Suprapubic skin (tissue), 4 donors: ENCODE data around the gene RUNX2. TPM values are rescaled to one million over a fixed set of nuclear protein-coding genes. Genes with fewer than 3 reads are reported as not detected.

Source experiments
- DNase-seq, 2 donors: peaks; one replicate each; pipeline ENCODE4 v3.0.0-alpha.2; 2019; ENCODE audit warnings: low spot score in 2 of 2
- H3K27ac ChIP-seq: fragments of 200-600 bp; sonication (generic); one replicate; pipeline ENCODE4 v1.5.1; 2019
- H3K27me3 ChIP-seq: fragments of 200-600 bp; sonication (generic); one replicate; pipeline ENCODE4 v1.5.1; 2019
- H3K36me3 ChIP-seq: fragments of 200-600 bp; sonication (generic); one replicate; pipeline ENCODE4 v1.5.1; 2019
- H3K4me1 ChIP-seq: fragments of 200-600 bp; sonication (generic); one replicate; pipeline ENCODE4 v1.5.1; 2019
- H3K4me3 ChIP-seq: fragments of 200-600 bp; sonication (generic); one replicate; pipeline ENCODE4 v1.5.1; 2019; ENCODE audit warnings: mild to moderate bottlenecking
- H3K9me3 ChIP-seq: fragments of 200-600 bp; sonication (generic); one replicate; pipeline ENCODE4 v1.5.1; 2019
- EP300 ChIP-seq: sonication (generic); formaldehyde crosslinking; IDR thresholded peaks from one replicate; pipeline ENCODE4 v1.6.1; 2017; ENCODE audit warnings: antibody characterized with exemption
- POLR2A ChIP-seq, 2 donors: fragments of 450-650 bp; IDR thresholded peaks; one replicate each; pipeline ENCODE4 v1.6.1; 2017; ENCODE audit warnings: antibody characterized with exemption in 2 of 2, mild to moderate bottlenecking in 2 of 2, moderate library complexity in 2 of 2
- POLR2AphosphoS5 ChIP-seq, 3 donors: sonication (generic); formaldehyde crosslinking; IDR thresholded peaks; one replicate each; pipeline ENCODE4 v1.6.1; 2017; ENCODE audit warnings: antibody characterized with exemption in 3 of 3
- WGBS: methylation state at CpG from one replicate; pipeline ENCODE4 v1.1.5; 2018; 5-methylcytosine and 5-hydroxymethylcytosine counted together
- total RNA-seq, 4 donors: library from RNA; depleted of rRNA; stranded (reverse); fragments of >200 nt; gene quantifications; one replicate each; pipeline ENCODE4 v1.1.0, GENCODE V29; 2016
- TF ChIP-seq, protein P1 (sequence below), 2 donors: fragments of 200-600 bp in 1 of 2; fragments of 450-650 bp in 1 of 2; sonication (generic) in 1 of 2; IDR thresholded peaks; one replicate each; pipeline ENCODE4 v1.5.1; 2016 to 2019; ENCODE audit warnings: antibody characterized with exemption in 2 of 2, mild to moderate bottlenecking in 1 of 2, moderate library complexity in 1 of 2

The RUNX2 gene
- total RNA-seq, 4 donors from 2014 or later = 2.6 to 5.9 (median 3.1) TPM

DNA sequence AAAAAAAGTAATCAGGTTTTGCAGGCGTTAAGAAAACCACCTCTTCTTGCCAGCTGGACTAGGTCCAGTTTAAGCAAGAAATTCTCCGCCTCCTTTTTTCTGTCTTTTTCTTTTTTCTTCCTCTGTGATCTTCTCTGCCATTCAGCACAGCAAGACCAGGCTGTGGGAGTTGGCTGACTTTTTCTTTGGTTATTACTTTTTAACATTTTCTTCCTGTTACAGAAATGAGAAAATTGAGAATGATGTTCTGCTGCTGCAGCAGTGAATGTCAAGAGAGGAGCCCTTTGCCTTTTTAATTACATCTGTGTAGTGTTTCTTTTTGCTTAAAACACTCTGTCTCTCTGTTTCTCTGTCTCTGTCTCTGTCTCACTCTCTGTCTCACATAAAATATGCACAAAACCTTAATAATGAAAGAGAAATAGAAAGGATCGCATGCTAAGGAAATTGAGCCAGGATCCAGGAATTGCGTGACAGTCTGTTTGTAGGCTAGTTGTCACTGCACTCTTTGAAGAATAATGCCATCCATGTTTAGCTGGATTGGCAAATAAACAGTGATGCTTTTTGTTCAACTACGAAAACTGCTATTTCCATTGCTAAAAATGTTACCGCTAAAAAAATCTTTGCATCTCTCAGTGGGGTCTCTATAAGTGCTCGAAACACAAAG is 152.8 kb downstream of the RUNX2 start:
- H3K9me3 ChIP-seq = no peaks in the 10 kb centered on the region
- H3K36me3 ChIP-seq = no peaks in the 10 kb centered on the region
- DNase-seq = no peak
- peak overlapping the region; percentile 34 for H3K27ac ChIP-seq
- TF ChIP-seq, protein P1, sequence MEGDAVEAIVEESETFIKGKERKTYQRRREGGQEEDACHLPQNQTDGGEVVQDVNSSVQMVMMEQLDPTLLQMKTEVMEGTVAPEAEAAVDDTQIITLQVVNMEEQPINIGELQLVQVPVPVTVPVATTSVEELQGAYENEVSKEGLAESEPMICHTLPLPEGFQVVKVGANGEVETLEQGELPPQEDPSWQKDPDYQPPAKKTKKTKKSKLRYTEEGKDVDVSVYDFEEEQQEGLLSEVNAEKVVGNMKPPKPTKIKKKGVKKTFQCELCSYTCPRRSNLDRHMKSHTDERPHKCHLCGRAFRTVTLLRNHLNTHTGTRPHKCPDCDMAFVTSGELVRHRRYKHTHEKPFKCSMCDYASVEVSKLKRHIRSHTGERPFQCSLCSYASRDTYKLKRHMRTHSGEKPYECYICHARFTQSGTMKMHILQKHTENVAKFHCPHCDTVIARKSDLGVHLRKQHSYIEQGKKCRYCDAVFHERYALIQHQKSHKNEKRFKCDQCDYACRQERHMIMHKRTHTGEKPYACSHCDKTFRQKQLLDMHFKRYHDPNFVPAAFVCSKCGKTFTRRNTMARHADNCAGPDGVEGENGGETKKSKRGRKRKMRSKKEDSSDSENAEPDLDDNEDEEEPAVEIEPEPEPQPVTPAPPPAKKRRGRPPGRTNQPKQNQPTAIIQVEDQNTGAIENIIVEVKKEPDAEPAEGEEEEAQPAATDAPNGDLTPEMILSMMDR (IDR thresholded peaks at IDR 0.05) = no peak
- TF ChIP-seq POLR2AphosphoS5 (IDR thresholded peaks at IDR 0.05) (no peak), POLR2A (IDR thresholded peaks at IDR 0.05) (no peak), EP300 (no peak)
- 42% methylated on average over 7 of the region's 7 CpGs for WGBS
- no peaks in the 10 kb centered on the region for H3K27me3 ChIP-seq
- peaks cover 19% of the 10 kb centered on the region for H3K4me1 ChIP-seq
- peak overlapping the region; percentile 8 for H3K4me3 ChIP-seq

DNA sequence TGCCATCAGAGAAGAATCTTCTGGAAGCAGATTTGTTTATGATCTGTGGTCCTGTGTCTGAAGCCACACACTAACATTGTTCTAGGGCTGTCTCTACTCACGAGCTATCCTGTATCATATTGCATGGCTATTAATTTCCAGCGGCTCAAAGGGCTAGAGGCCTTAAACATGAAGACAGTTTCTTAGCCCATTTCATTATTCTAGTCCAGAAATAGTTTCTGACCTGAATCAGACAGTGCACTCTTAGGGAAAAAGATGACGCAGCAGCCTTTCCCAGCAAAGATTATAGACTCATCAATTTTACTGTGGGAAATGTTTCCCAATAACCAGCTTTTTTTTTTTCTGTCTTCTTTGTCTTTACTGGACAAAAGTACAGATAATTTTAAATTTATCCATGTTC is 154.9 kb downstream of the RUNX2 start:
- no peaks in the 10 kb centered on the region for H3K27me3 ChIP-seq
- 57% methylated on average over 3 of the region's 3 CpGs for WGBS
- no peak overlapping the region for H3K4me3 ChIP-seq
- H3K27ac ChIP-seq = no peak overlapping the region
- no peak for DNase-seq
- peaks cover 12% of the 10 kb centered on the region for H3K4me1 ChIP-seq
- TF ChIP-seq POLR2A (IDR thresholded peaks at IDR 0.05) (no peak), EP300 (no peak), POLR2AphosphoS5 (IDR thresholded peaks at IDR 0.05) (no peak)
- TF ChIP-seq, protein P1 (IDR thresholded peaks at IDR 0.05) = no peak
- H3K9me3 ChIP-seq = no peaks in the 10 kb centered on the region
- H3K36me3 ChIP-seq = no peaks in the 10 kb centered on the region

- Histone ChIP-seq H3K27ac (no peak overlapping the region), H3K4me3 (no peak overlapping the region), H3K36me3 (no peaks in the 10 kb centered on the region), H3K27me3 (no peaks in the 10 kb centered on the region), H3K9me3 (no peaks in the 10 kb centered on the region), H3K4me1 (peaks cover 12% of the 10 kb centered on the region)
- no peak for DNase-seq
- 80% methylated on average over 5 of the region's 5 CpGs for WGBS
- TF ChIP-seq POLR2A (IDR thresholded peaks at IDR 0.05) = no peak
These were observed 155.4 kb downstream of the RUNX2 start for GRCh38 chr6:45483501-45483900.

- WGBS = 87% methylated on average over 4 of the region's 4 CpGs
- no peaks in the 10 kb centered on the region for H3K36me3 ChIP-seq
- no peak for TF ChIP-seq POLR2A (IDR thresholded peaks at IDR 0.05)
- no peak for TF ChIP-seq POLR2AphosphoS5 (IDR thresholded peaks at IDR 0.05)
- H3K27ac ChIP-seq = no peak overlapping the region
- no peaks in the 10 kb centered on the region for H3K9me3 ChIP-seq
- H3K4me1 ChIP-seq = no peaks in the 10 kb centered on the region
- H3K4me3 ChIP-seq = no peak overlapping the region
- no peak for DNase-seq
- no peaks in the 10 kb centered on the region for H3K27me3 ChIP-seq
These were observed 158.6 kb downstream of the RUNX2 start for GRCh38 chr6:45486736-45487135.

DNA sequence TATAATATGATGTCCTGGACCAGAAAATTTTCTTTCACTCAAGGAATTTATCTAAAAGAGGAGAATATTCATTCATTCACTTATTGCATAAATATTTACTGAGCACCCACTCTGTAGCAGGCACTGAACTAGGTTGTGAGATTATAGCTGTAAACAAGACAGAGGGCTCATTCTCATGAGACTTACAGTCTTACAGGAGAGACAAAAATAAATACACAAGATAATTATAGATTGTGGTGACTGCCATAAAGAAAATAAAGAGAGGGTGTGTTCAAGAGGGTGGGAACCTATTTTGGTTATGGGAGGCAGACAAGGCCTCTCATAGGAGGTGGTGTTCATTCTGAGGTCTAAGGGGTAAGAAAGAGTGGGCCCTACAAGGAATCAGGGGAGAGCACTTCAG is 159.5 kb downstream of the RUNX2 start:
- Histone ChIP-seq H3K4me1 (no peaks in the 10 kb centered on the region), H3K27ac (no peak overlapping the region), H3K9me3 (no peaks in the 10 kb centered on the region), H3K27me3 (no peaks in the 10 kb centered on the region), H3K4me3 (no peak overlapping the region), H3K36me3 (no peaks in the 10 kb centered on the region)
- DNase-seq = no peak
- TF ChIP-seq POLR2AphosphoS5 (IDR thresholded peaks at IDR 0.05) = no peak
- no peak for TF ChIP-seq EP300
- no peak for TF ChIP-seq POLR2A (IDR thresholded peaks at IDR 0.05)
- TF ChIP-seq, protein P1 (IDR thresholded peaks at IDR 0.05) = no peak

GRCh38 chr6:45488269-45488668 is 160.1 kb downstream of the RUNX2 start:
- Histone ChIP-seq H3K4me3 (no peak overlapping the region), H3K9me3 (no peaks in the 10 kb centered on the region), H3K36me3 (no peaks in the 10 kb centered on the region), H3K4me1 (no peaks in the 10 kb centered on the region), H3K27me3 (no peaks in the 10 kb centered on the region), H3K27ac (no peak overlapping the region)
- TF ChIP-seq EP300 (no peak), POLR2A (IDR thresholded peaks at IDR 0.05) (no peak), POLR2AphosphoS5 (IDR thresholded peaks at IDR 0.05) (no peak)
- TF ChIP-seq, protein P1 (IDR thresholded peaks at IDR 0.05) = no peak
- no peak for DNase-seq
